GM19397 (cell line): ENCODE measurements around the gene AGXT2.
"Not testable (repeated sequence)": the region's sequence is repeated elsewhere in the genome, so short reads cannot be mapped to it uniquely, and the experiment has no call there.

ENCODE experiments used
- ATAC-seq: cut with Tn5 transposase; IDR thresholded peaks from one replicate; pipeline ENCODE4 v1.9.1; 2021; ENCODE audit warnings: mild to moderate bottlenecking, moderate library complexity; ENCODE audit not compliant: unreplicated experiment

AGXT2 gene

DNA sequence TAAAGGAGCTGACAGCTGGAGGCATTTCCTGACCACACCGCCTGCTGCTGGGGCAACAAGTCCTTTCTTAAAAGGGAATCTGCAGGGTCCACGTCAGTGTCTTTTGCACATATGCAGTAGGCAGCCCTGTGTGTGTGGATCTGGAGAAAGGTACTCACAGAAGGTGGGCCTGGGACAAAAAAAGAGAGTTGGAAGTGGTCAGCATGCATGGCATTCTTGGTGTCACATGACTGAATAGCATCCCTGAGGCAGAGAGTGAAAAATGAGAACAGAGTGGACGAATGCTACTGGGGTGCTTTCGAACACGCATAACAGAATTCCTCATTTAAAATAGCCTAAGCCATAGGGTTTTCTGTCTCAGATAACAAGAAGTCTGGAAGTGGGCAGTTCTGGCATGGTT lies 71.4 kb downstream of the AGXT2 start:
- ATAC-seq: no peak

DNA sequence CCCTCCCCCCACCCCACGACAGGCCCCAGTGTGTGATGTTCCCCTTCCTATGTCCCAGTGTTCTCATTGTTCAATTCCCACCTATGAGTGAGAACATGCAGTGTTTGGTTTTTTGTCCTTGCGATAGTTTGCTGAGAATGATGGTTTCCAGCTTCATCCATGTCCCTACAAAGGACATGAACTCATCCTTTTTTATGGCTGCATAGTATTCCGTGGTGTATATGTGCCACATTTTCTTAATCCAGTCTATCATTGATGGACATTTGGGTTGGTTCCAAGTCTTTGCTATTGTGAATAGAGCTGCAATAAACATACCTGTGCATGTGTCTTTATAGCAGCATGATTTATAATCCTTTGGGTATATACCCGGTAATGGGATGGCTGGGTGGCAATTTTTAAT lies 76.1 kb downstream of the AGXT2 start:
- not testable (repeated sequence) for ATAC-seq

DNA sequence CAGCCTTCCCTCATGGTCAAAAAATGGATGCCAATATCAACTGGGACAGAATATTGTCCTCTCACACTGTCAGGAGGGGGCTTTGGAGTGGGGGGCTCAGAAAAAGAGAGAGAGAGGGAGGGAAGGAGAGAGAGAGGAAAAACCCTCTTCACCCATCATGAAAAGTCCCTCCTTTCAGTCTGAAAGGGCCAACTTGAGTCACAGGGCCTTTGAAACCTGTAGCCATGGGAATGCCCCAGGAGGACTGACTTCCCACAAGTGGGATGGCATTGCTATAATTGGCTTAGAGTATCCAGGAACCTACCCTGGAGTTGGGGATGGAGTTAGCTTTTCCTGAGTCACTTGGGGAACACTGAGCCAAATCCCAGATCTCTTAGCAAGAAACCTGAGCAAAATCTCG lies 77.2 kb downstream of the AGXT2 start:
- no peak for ATAC-seq

DNA sequence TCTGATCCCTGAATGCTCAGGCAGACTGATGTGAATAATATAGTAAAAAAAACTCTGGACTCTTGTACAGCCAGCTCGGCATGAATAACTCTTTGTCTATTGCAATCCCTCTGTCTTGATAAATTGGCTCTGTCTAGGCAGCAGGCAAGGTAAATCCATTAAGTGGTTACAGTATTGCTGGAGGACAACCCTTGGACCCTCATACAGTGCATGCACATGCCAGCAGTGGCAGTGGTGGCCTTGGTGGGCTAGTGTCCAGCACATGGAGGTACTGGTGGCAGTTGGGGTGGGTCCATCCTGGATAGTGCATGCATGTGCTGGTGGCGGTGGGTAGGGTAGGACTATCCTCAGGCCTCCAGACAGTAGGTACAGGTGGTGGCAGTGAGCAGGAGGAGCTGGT lies 79.5 kb downstream of the AGXT2 start:
- no peak for ATAC-seq

DNA sequence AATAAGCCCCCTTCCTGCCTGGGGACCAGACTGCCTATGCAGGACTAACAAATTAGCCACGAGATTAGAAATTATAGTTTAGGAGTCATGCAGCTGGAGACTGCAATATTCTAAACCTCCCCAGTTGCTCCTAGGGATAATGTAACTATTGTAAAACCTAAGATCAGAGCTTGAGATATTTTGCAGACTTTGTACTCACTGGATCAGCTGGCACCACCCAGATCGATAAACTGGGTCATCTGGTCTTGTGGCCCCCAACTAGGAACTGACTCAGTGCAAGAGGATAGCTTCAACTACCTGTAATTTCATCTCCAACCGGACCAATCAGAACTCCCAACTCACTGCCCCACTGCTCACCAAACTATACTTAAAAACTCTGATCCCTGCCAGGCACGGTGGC lies 80.2 kb downstream of the AGXT2 start:
- ATAC-seq: no peak

DNA sequence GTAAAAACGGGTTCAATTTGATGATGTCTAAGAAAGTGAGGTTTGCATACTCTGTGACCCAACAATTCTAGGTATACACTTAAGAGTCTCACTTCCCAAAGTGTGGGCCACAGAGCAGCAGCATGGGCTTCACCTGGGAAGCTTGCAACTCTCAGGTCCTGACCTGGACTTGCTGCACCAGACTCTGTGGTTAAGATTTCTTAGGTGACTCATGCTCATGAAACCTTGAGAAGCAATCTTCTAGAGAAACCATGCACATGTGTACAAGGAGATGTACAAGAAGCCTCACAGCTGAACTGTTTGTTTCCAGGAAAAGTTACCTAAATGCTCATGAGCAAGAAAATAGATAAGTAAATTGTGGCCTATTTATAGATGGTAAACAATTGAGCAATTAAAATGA lies 88.4 kb downstream of the AGXT2 start:
- ATAC-seq: peak; percentile 91

DNA sequence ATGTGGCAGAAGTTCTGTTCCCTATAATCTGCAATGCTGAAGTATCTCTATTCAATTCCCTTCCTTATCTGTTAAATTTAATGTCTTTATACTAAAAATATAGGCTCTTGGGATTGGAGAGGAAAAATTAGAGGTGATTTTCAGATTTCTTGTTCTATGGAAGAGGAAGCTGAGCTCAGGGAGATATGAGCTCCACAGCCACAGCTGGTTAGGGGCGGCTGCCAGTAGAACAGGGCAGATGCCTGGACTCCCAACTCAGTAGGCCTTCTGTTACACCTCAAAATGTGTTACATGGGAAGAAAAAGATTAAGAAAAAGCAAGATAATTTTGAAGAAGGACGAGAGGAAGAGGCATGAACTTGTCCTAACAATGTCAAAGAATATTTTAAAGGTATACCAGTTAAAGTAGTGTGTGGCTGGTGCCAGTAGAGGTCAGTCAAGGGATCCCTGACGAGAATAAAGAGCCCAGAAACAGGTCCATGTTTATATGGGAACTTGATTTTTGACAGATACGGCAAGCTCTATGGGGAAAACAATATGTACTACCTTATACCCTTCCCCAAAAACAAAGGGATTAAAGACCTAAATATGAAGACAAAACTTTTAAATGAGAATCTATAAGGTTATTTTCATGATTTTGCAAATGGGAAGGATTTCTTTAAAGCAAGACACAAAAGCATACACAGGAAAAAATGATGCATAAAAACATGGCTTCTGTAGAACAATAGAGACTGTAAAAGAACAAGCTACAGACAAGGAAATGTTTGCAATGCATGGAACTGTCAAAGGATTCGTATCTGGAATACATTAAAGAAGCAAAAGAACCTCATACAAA lies 89.7 kb downstream of the AGXT2 start:
- ATAC-seq: no peak

DNA sequence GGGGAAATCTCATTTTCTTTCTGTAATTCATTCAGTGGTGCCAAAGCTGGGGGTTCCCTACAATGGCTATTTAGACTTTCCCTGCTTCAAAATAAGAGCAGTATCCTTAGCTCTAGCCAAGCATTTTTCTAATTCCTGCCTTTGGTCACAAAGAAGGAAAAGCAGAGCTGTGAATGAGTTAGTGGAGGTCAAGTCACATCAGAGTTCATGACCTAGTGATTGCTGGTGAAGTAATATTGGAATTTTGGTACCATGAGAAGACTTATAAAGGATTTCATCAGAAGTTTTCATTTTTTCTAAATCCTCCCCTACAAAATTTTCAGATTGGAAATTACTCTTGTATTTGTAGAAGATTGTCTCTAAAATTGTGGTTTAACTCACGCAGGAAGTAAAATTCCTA lies 90.4 kb downstream of the AGXT2 start:
- ATAC-seq: no peak
